OCI-LY7 (cell line): Measurements from ENCODE around the gene CKAP2L.

Experiments used
- EZH2phosphoT487 ChIP-seq: fragments of 200-600 bp; sonication (generic); IDR thresholded peaks from 2 replicates; pipeline ENCODE4 v1.6.1; 2018; ENCODE audit warnings: low read depth, borderline replicate concordance, mild to moderate bottlenecking, mixed run types, antibody characterized with exemption, low read length, moderate library complexity, mixed read lengths
- TF ChIP-seq, protein P1 (sequence below): fragments of 200-600 bp; sonication (generic); conservative IDR thresholded peaks from 2 replicates; pipeline ENCODE4 v1.5.1; 2014; ENCODE audit warnings: mild to moderate bottlenecking, antibody characterized with exemption, low read length, moderate library complexity, mixed read lengths

DNA sequence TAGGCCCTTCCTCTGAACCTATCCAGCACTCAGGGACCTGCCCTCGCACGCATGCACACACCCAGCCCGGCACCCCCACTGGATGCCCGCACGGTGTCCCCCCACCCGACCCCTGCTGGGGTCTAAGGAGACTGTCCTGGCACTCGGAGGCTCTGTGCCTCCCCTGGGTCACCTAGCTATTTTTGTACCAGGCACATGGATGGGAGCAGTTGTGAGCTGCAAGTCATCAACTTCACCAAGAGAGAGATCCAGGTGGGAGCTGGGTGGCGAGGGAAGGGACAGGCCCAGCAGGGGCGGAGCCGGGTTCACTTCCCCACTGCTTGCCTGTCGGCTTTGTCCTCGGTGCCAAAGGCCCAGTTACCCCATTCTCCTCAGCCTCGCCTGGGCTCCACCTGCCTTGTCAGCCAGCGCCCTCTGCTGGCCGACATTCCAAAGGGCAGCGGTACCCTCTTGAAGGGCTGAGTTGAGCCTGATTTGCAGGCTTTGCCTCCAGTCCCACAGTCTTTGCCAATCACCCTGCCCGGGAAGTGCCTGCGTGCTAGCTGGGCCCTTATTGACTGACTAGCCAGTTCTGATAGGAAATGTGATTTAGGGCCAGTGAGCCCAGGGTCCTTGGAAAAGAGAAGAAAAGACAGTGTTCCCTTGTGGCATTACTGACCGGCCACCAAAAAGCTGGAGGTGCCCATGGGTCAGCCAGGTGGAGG, 37.8 kb downstream of the CKAP2L start:
- TF ChIP-seq, protein P1, sequence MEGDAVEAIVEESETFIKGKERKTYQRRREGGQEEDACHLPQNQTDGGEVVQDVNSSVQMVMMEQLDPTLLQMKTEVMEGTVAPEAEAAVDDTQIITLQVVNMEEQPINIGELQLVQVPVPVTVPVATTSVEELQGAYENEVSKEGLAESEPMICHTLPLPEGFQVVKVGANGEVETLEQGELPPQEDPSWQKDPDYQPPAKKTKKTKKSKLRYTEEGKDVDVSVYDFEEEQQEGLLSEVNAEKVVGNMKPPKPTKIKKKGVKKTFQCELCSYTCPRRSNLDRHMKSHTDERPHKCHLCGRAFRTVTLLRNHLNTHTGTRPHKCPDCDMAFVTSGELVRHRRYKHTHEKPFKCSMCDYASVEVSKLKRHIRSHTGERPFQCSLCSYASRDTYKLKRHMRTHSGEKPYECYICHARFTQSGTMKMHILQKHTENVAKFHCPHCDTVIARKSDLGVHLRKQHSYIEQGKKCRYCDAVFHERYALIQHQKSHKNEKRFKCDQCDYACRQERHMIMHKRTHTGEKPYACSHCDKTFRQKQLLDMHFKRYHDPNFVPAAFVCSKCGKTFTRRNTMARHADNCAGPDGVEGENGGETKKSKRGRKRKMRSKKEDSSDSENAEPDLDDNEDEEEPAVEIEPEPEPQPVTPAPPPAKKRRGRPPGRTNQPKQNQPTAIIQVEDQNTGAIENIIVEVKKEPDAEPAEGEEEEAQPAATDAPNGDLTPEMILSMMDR: peak; percentile 94
- TF ChIP-seq EZH2phosphoT487: no peak
